ENCODE measurements around the gene SQOR. TPM values are rescaled to one million over a fixed set of nuclear protein-coding genes. Genes with fewer than 3 reads are reported as not detected.
A peak's percentile ranks its signal among the peaks of the same experiment; 100 is the strongest.

The SQOR gene
- polyA plus RNA-seq, 2 of the 4 experiments (the other 2 are of a cell fraction), result 33.8 to 71.7 TPM

DNA sequence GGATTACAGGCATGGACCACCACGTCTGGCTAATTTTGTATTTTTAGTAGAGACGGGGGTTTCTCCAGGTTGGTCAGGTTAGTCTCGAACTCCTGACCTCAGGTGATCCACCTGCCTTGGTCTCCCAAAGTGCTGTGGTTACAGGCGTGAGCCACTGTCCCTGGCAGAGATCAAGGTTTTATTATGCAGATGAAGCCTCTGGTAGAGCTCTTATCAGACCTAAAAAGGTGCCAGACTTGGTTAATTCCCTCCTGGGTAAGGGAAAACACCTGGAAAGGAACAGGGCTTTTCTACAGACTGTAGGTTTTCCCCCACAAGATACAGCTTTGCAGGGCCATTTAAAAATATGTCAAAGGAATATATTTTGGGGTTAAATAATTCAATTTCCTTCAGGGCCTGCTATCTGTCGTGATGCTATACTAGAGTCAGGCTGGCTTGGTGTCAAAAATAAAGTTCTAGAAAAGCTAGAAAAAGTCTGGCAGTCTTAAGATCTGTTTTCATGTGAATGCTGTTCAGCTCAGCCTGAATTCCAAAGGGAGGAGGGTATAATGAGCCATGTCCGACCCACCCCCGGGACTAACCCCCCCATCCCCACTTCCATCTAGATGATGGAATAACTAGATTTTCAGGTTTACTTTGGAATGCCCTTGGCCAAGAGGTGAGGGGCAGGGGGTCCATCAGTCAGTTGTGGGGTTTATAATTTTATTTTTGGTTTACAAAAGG is 49.6 kb upstream of the SQOR start:
- H3K9me3 ChIP-seq, result no peaks in the 10 kb centered on the region
- H3K27ac ChIP-seq, result no peak overlapping the region
- ChIA-PET POLR2A (no interaction called here), CTCF (interaction anchor here (0.7 to 1.7 kb wide), 2 partner anchors 29 to 108 kb away, joined by 3 to 4 read pairs; no protein-coding TSS in a partner anchor)
- WGBS (ENCODE audit: missing lambda C conversion rate), result 87% methylated on average over 7 of the region's 7 CpGs
- H3K4me2 ChIP-seq, result peak overlapping the region; percentile 97
- ATAC-seq (no peak), FAIRE-seq (no peak), DNase-seq (ENCODE audit: low read depth in 1 of 2, low spot score in 1 of 2) (no peak)
- H3K4me3 ChIP-seq, result no peak overlapping the region
- H3K4me1 ChIP-seq, result peaks cover 23% of the 10 kb centered on the region; the same call in 2 of the 3 replicates
- TF ChIP-seq CBX8 (IDR thresholded peaks at IDR 0.05), result no peak
- TF ChIP-seq RNF2 (IDR thresholded peaks at IDR 0.05; ENCODE audit: borderline replicate concordance, low read depth), result no peak
- no peak for TF ChIP-seq POLR2A (IDR thresholded peaks at IDR 0.05; ENCODE audit: low read length)
- no peak for TF ChIP-seq MAX (IDR thresholded peaks at IDR 0.05)
- TF ChIP-seq, protein P1, sequence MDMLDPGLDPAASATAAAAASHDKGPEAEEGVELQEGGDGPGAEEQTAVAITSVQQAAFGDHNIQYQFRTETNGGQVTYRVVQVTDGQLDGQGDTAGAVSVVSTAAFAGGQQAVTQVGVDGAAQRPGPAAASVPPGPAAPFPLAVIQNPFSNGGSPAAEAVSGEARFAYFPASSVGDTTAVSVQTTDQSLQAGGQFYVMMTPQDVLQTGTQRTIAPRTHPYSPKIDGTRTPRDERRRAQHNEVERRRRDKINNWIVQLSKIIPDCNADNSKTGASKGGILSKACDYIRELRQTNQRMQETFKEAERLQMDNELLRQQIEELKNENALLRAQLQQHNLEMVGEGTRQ (IDR thresholded peaks at IDR 0.05), result no peak
- no peak for TF ChIP-seq ZC3H11A (IDR thresholded peaks at IDR 0.05)
- no peak for TF ChIP-seq CHD4 (IDR thresholded peaks at IDR 0.05; ENCODE audit: borderline replicate concordance)
- TF ChIP-seq RCOR1 (IDR thresholded peaks at IDR 0.05; ENCODE audit: low read depth, low read length), result no peak

DNA sequence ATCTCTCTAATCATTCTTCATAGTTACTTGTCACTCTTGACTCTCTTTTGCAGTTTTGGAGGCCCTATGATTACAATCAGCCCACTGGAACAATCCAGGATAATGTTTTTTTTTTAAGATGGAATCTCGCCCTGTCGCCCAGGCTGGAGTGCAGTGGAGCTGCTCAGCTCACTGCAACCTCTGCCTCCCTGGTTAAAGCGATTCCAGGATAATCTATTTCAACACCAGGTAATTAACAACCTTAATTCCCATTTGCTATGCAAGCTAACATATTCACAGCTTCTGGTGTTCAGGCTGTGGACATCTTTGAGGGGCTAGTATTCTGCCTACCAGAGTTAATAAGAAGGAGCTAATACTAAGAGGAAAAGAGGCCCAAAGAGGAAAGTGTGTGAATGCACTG is 48.7 kb upstream of the SQOR start:
- Histone ChIP-seq H3K9me3 (no peaks in the 10 kb centered on the region), H3K4me1 (peaks cover 23% of the 10 kb centered on the region; the same call in 2 of the 3 replicates), H3K27ac (peak overlapping the region; percentile 95 to 98), H3K4me2 (peak overlapping the region; percentile 97), H3K4me3 (peak overlapping the region; percentile 75)
- TF ChIP-seq E2F6 (IDR thresholded peaks at IDR 0.05; ENCODE audit: borderline replicate concordance, low read depth) (no peak), BHLHE40 (IDR thresholded peaks at IDR 0.05; ENCODE audit: low read depth, low read length) (no peak), HOXB13 (CRISPR knock-in tag; IDR thresholded peaks at IDR 0.05; ENCODE audit: low read depth) (no peak), RFX5 (IDR thresholded peaks at IDR 0.05) (no peak), TP53 (CRISPR knock-in tag; IDR thresholded peaks at IDR 0.05) (no peak), GATA3 (IDR thresholded peaks at IDR 0.05; ENCODE audit: borderline replicate concordance) (no peak), ESRRA (IDR thresholded peaks at IDR 0.05; ENCODE audit: borderline replicate concordance, low read length) (no peak), SREBF2 (IDR thresholded peaks at IDR 0.05) (no peak), CBX2 (IDR thresholded peaks at IDR 0.05; ENCODE audit: borderline replicate concordance, low read depth) (no peak), KDM1A (IDR thresholded peaks at IDR 0.05; ENCODE audit: low read depth) (no peak)
- TF ChIP-seq, protein P2, sequence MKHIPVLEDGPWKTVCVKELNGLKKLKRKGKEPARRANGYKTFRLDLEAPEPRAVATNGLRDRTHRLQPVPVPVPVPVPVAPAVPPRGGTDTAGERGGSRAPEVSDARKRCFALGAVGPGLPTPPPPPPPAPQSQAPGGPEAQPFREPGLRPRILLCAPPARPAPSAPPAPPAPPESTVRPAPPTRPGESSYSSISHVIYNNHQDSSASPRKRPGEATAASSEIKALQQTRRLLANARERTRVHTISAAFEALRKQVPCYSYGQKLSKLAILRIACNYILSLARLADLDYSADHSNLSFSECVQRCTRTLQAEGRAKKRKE (CRISPR knock-in tag; IDR thresholded peaks at IDR 0.05; ENCODE audit: low read depth), result no peak
- CTCF ChIA-PET, result interaction anchor here (1.1 to 3.9 kb wide), 5 partner anchors 12 to 157 kb away, joined by 3 to 21 read pairs (median 5); no protein-coding TSS in a partner anchor
- FAIRE-seq, result no peak
- no peak for DNase-seq (ENCODE audit: low read depth in 1 of 2, low spot score in 1 of 2)
- 90% methylated on average over 3 of the region's 3 CpGs for WGBS (ENCODE audit: missing lambda C conversion rate)
- POLR2A ChIA-PET, result interaction anchor here (0.9 to 1.1 kb wide), 2 partner anchors 11 to 55 kb away, joined by 3 to 5 read pairs; no protein-coding TSS in a partner anchor
- no peak for ATAC-seq

DNA sequence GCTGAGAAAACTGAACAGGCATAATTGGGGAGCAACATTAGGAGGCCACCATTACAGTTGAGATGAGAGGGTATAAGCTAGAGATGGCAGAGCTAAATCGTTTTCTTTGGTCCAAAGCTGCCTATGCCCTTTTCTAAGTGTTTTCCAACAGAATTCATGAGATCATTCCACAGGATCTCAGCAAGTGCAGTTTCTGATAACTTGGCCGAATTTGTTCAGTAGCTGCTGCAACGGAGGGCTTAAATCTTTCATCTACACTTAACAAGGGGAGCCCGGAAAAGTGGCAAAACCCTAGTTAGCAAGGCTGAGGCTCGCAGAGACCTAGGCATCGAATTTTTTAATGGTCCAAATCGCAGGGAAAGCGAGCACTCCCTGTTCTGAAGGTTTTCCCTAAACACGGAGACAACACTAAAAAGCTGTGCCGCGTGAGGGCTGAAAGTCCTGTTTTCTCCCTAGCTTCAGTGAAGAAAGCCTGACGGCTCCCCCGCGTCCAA is 48.2 kb upstream of the SQOR start:
- WGBS (ENCODE audit: missing lambda C conversion rate), result 5% methylated on average over 9 of the region's 14 CpGs
- peak; percentile 17 to 19; a peak in 4 of 6 replicates for ATAC-seq
- DNase-seq (ENCODE audit: low read depth in 1 of 2, low spot score in 1 of 2), result no peak
- POLR2A ChIA-PET, result interaction anchor here (0.6 to 1.1 kb wide), 3 partner anchors 11 to 55 kb away, joined by 3 to 5 read pairs (median 3); no protein-coding TSS in a partner anchor
- CTCF ChIA-PET, result interaction anchor here (1.1 to 3.9 kb wide), 5 partner anchors 12 to 157 kb away, joined by 3 to 21 read pairs (median 5); no protein-coding TSS in a partner anchor
- Histone ChIP-seq H3K4me1 (peaks cover 23% of the 10 kb centered on the region; the same call in 2 of the 3 replicates), H3K9me3 (no peaks in the 10 kb centered on the region), H3K4me3 (peak overlapping the region; percentile 75), H3K4me2 (peak overlapping the region; percentile 97), H3K27ac (peak overlapping the region; percentile 95 to 98)
- FAIRE-seq, result no peak
- TF ChIP-seq TFCP2L1 (CRISPR knock-in tag; IDR thresholded peaks at IDR 0.05), result no peak
- TF ChIP-seq HOXB5 (CRISPR knock-in tag; IDR thresholded peaks at IDR 0.05), result no peak
- TF ChIP-seq PHF8 (IDR thresholded peaks at IDR 0.05; ENCODE audit: borderline replicate concordance, low read depth), result no peak
- TF ChIP-seq POLR2A (IDR thresholded peaks at IDR 0.05; ENCODE audit: low read length), result no peak
- no peak for TF ChIP-seq CHD2 (IDR thresholded peaks at IDR 0.05; ENCODE audit: low read length, partially characterized antibody)
- TF ChIP-seq, protein P3, sequence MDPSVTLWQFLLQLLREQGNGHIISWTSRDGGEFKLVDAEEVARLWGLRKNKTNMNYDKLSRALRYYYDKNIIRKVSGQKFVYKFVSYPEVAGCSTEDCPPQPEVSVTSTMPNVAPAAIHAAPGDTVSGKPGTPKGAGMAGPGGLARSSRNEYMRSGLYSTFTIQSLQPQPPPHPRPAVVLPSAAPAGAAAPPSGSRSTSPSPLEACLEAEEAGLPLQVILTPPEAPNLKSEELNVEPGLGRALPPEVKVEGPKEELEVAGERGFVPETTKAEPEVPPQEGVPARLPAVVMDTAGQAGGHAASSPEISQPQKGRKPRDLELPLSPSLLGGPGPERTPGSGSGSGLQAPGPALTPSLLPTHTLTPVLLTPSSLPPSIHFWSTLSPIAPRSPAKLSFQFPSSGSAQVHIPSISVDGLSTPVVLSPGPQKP (IDR thresholded peaks at IDR 0.05; ENCODE audit: low read depth, low read length), result no peak
- no peak for TF ChIP-seq POLR2AphosphoS2 (conservative IDR thresholded peaks at IDR 0.05; ENCODE audit: low read length)
- TF ChIP-seq, protein P2 (CRISPR knock-in tag; IDR thresholded peaks at IDR 0.05; ENCODE audit: low read depth), result no peak
- TF ChIP-seq KDM5A (IDR thresholded peaks at IDR 0.05), result no peak
- TF ChIP-seq, protein P4, sequence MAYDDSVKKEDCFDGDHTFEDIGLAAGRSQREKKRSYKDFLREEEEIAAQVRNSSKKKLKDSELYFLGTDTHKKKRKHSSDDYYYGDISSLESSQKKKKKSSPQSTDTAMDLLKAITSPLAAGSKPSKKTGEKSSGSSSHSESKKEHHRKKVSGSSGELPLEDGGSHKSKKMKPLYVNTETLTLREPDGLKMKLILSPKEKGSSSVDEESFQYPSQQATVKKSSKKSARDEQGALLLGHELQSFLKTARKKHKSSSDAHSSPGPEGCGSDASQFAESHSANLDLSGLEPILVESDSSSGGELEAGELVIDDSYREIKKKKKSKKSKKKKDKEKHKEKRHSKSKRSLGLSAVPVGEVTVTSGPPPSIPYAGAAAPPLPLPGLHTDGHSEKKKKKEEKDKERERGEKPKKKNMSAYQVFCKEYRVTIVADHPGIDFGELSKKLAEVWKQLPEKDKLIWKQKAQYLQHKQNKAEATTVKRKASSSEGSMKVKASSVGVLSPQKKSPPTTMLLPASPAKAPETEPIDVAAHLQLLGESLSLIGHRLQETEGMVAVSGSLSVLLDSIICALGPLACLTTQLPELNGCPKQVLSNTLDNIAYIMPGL (CRISPR knock-in tag; IDR thresholded peaks at IDR 0.05; ENCODE audit: borderline replicate concordance), result no peak
